Mucosa of descending colon (tissue), 3 donors: Measurements from ENCODE around the gene OR52A1. TPM values are rescaled to one million over a fixed set of nuclear protein-coding genes. Genes with fewer than 3 reads are reported as not detected.

ENCODE experiments used
- ATAC-seq: fragments of 200-7000 bp; cut with Tn5 transposase; one replicate; pipeline ENCODE4 v1.9.1; 2020; ENCODE audit warnings: mild to moderate bottlenecking, moderate library complexity
- DNase-seq, 3 donors: peaks; one replicate each; pipeline ENCODE4 v3.0.0-alpha.2; 2020
- H3K36me3 ChIP-seq: fragments of 200-600 bp; one replicate; pipeline ENCODE4 v1.8.0; 2021; ENCODE audit warnings: low read depth, mild to moderate bottlenecking
- H3K4me1 ChIP-seq: fragments of 200-600 bp; one replicate; pipeline ENCODE4 v1.8.0; 2021; ENCODE audit warnings: low read depth, mild to moderate bottlenecking
- H3K4me3 ChIP-seq: fragments of 200-600 bp; one replicate; pipeline ENCODE4 v1.8.0; 2021; ENCODE audit warnings: mild to moderate bottlenecking
- H3K9me3 ChIP-seq: fragments of 200-600 bp; one replicate; pipeline ENCODE4 v1.8.0; 2021; ENCODE audit warnings: mild to moderate bottlenecking
- intact Hi-C, 2 donors: fragments of 100-400 bp; cut with DNase I in 1 of 2; cut with micrococcal nuclease in 1 of 2; formaldehyde crosslinking; loops; one replicate each; pipeline versions ENCODE4 v1.11.0 to v1.11.1; 2022; cut with DNase I, micrococcal nuclease
- total RNA-seq, 3 donors: library from RNA; stranded (reverse); fragmentation: NEBNext Ultra II Directional in 2 of 3; extraction: Animal tissue kit (Norgen Biotek cat#: 25700) in 2 of 3; gene quantifications; one replicate each; pipeline versions ENCODE4 v1.2.1 to v1.2.4, GENCODE V29; 2021 to 2023
- TF ChIP-seq, protein P1 (sequence below): fragments of 200-600 bp; IDR thresholded peaks from one replicate; pipeline ENCODE4 v1.8.0; 2022; ENCODE audit warnings: antibody characterized with exemption, mild to moderate bottlenecking
- donor health status: DM: no; HTN: no; CAD: no; lungs with moderate emphysema.
- donor health status: DM: no; HTN: no; CAD: no.
- donor health status: DM: no; HTN: yes; CAD: no.

The OR52A1 gene
- total RNA-seq, 3 donors from 2014 or later, result not detected

DNA sequence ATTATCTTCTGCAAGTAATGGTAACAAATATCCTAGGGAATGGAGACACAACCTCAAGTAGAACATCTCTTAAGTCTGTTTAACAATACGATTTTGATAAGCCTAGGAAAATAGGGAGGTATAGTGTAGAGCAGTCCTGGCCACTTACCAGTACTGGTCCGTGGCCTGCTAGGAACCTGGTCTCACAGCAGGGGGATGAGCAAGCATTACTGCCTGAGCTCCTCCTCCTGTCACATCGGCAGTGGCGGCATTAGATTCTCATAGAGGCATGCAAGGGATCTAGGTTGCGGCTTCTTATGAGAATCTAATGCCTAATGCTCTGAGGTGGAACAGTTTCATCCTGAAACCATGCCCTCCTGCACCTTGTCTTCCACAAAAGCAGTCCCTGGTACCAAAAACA is 41.5 kb upstream of the OR52A1 start:
- intact Hi-C loops, result no loop called here
- TF ChIP-seq, protein P1, sequence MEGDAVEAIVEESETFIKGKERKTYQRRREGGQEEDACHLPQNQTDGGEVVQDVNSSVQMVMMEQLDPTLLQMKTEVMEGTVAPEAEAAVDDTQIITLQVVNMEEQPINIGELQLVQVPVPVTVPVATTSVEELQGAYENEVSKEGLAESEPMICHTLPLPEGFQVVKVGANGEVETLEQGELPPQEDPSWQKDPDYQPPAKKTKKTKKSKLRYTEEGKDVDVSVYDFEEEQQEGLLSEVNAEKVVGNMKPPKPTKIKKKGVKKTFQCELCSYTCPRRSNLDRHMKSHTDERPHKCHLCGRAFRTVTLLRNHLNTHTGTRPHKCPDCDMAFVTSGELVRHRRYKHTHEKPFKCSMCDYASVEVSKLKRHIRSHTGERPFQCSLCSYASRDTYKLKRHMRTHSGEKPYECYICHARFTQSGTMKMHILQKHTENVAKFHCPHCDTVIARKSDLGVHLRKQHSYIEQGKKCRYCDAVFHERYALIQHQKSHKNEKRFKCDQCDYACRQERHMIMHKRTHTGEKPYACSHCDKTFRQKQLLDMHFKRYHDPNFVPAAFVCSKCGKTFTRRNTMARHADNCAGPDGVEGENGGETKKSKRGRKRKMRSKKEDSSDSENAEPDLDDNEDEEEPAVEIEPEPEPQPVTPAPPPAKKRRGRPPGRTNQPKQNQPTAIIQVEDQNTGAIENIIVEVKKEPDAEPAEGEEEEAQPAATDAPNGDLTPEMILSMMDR, result no peak
- Histone ChIP-seq H3K4me1 (no peaks in the 10 kb centered on the region), H3K4me3 (no peak overlapping the region), H3K36me3 (no peaks in the 10 kb centered on the region), H3K9me3 (no peaks in the 10 kb centered on the region)
- ATAC-seq (no peak), DNase-seq (no peak)

DNA sequence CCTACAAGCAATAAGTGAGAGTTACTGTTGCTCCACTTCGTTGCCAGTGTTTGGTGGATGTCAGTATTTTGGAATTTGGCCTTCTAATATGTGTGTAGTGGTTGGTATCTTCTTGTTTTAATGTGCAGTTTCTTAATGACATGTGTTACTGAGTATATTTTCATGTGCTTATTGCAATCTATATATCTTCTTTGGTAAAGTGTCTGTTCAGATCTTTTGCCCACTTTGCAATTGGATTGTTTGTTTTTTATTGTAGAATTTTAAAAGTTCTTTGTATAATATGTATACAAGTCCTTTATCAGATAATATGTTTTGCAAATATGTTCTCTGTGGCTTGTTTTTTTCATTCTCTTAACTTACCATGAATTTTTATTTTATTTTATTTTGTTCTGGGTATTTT is 38.2 kb upstream of the OR52A1 start:
- no peak for ATAC-seq

DNA sequence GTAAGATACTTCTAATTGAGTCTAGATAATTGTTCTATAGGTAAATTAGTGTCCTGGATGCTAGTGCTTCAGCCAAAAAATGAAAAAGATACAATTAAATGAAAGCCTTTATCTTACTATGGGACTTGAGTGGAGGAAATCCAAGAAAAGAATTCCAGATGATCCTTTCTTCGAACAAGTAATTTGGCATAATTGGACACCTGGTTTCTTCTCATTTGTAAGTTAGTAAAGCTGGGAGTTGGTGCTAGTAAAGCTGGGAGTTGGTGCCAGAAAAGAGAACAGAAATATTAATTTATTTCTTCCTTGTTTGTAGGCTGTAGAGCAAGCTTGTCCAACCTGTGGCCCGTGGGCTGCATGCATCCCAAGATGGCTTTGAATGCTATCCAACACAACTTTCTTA is 33.6 kb upstream of the OR52A1 start:
- TF ChIP-seq, protein P1, result no peak
- DNase-seq, result no peak

More for the DNA sequence above, 38.2 kb upstream of the OR52A1 start:
- no peak overlapping the region for H3K4me3 ChIP-seq
- H3K9me3 ChIP-seq, result peaks cover 4% of the 10 kb centered on the region
- TF ChIP-seq, protein P1, result no peak
- no peak for DNase-seq
- intact Hi-C loops, result no loop called here
- no peaks in the 10 kb centered on the region for H3K36me3 ChIP-seq
- H3K4me1 ChIP-seq, result no peaks in the 10 kb centered on the region

DNA sequence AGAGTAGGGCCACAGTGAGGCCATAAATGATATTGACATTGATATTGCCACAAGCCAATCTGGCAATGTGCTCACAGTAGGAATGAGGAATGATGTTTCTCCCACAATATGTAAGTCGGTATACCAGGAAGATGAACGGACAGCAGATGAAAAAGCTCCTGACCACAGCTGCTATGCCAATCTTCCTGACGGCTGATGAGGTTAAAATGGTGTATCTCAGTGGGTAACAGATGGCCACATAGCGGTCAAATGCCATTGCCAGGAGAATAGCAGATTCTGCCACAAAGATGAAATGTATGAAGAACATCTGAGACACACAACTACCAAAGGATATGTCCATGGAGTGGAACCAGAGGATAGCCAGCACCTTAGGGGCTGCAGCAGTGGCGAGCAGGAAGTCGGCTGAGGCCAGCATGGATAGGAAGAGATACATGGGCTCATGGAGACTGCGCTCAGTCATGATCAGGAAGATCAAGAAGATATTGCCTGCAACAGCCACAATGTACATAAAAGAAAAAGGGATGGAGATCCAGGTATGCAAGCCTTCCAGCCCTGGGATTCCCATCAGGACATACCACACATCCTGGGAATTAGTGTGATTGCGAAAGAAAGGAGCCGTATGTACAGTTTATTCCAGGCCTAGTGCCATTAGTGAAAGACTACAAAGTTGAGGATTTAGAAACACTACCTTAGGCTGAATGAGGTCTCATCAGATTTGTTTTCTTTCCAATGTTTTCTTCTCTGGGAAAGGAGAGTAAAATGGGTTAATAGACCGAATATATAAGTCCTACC is 23.7 kb upstream of the OR52A1 start:
- intact Hi-C loops, result no loop called here
- Histone ChIP-seq H3K4me1 (no peaks in the 10 kb centered on the region), H3K9me3 (no peaks in the 10 kb centered on the region), H3K36me3 (no peaks in the 10 kb centered on the region), H3K4me3 (no peak overlapping the region)
- ATAC-seq, result no peak
- DNase-seq, result no peak
- TF ChIP-seq, protein P1, result no peak

More for the DNA sequence above, 33.6 kb upstream of the OR52A1 start:
- intact Hi-C loops, result no loop called here
- H3K9me3 ChIP-seq, result peaks cover 4% of the 10 kb centered on the region
- no peaks in the 10 kb centered on the region for H3K4me1 ChIP-seq
- H3K36me3 ChIP-seq, result no peaks in the 10 kb centered on the region
- ATAC-seq, result no peak
- no peak overlapping the region for H3K4me3 ChIP-seq

DNA sequence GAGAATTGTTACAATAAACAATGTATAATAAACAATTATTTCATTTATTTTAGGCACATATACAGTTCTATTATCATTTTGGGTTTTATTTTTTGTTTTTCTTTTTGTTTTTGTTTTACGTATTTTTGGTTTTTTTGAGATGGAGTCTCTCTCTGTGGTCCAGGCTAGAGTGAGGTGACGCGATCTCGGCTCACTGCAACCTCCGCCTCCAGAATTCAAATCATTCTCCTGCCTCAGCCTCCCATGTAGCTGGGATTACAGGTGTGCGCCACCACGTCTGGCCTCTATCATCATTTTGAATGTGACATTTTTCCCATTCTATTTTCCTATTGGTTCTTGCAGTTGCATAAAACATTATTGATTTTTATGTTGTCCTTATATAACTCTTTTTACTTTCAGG is 20.4 kb upstream of the OR52A1 start:
- intact Hi-C loops, result no loop called here
- DNase-seq (no peak), ATAC-seq (no peak)
- H3K36me3 ChIP-seq, result no peaks in the 10 kb centered on the region
- H3K4me3 ChIP-seq, result no peak overlapping the region
- H3K4me1 ChIP-seq, result no peaks in the 10 kb centered on the region
- H3K9me3 ChIP-seq, result no peaks in the 10 kb centered on the region
- TF ChIP-seq, protein P1, result no peak
